NOMO-1 treated with dmso at 0.1 percent for 144 hours (cell line): Measurements from ENCODE around the gene KDM5A.
"Not testable (repeated sequence)": the region's sequence is repeated elsewhere in the genome, so short reads cannot be mapped to it uniquely, and the experiment has no call there.

Experiments used
- DNase-seq: peaks from one replicate; lab custom pipeline; 2025; ENCODE audit not compliant: unreplicated experiment; lab: John Stamatoyannopoulos, UW

Gene KDM5A

GRCh38 chr12:334125-334524 is 55.0 kb downstream of the KDM5A start:
- no peak for DNase-seq

GRCh38 chr12:332581-333205 is 56.4 kb downstream of the KDM5A start:
- DNase-seq: no peak

GRCh38 chr12:331287-331686 is 57.8 kb downstream of the KDM5A start:
- DNase-seq: no peak

- no peak for DNase-seq
These were observed 63.2 kb downstream of the KDM5A start for GRCh38 chr12:325906-326305.

GRCh38 chr12:323507-323906 is 65.6 kb downstream of the KDM5A start:
- no peak for DNase-seq

- DNase-seq: no peak
These were observed 67.4 kb downstream of the KDM5A start for GRCh38 chr12:321606-322326.

GRCh38 chr12:318759-319515 is 70.2 kb downstream of the KDM5A start:
- DNase-seq: no peak

- no peak for DNase-seq
These were observed 80.6 kb downstream of the KDM5A start for GRCh38 chr12:308511-308910.

- DNase-seq: no peak
These were observed 81.7 kb downstream of the KDM5A start for GRCh38 chr12:307406-307805.

GRCh38 chr12:304805-305204 is 84.3 kb downstream of the KDM5A start:
- DNase-seq: no peak

GRCh38 chr12:302766-303165 is 86.4 kb downstream of the KDM5A start:
- DNase-seq: not testable (repeated sequence)

GRCh38 chr12:300166-300565 is 89.0 kb downstream of the KDM5A start:
- DNase-seq: not testable (repeated sequence)

- not testable (repeated sequence) for DNase-seq
These were observed 89.6 kb downstream of the KDM5A start for GRCh38 chr12:299511-299910.

- DNase-seq: not testable (repeated sequence)
These were observed 91.1 kb downstream of the KDM5A start for GRCh38 chr12:298059-298458.

- no peak for DNase-seq
These were observed 94.0 kb downstream of the KDM5A start for GRCh38 chr12:295132-295531.

- DNase-seq: peak; percentile 10
These were observed 95.9 kb downstream of the KDM5A start for GRCh38 chr12:293199-293598.

- DNase-seq: no peak
These were observed 96.9 kb downstream of the KDM5A start for GRCh38 chr12:292186-292585.

- no peak for DNase-seq
These were observed 97.9 kb downstream of the KDM5A start for GRCh38 chr12:291153-291723.

- no peak for DNase-seq
These were observed 100.4 kb downstream of the KDM5A start for GRCh38 chr12:288687-289086.

- no peak for DNase-seq
These were observed 102.4 kb downstream of the KDM5A start for GRCh38 chr12:286531-287300.

GRCh38 chr12:278046-278445 is 111.1 kb downstream of the KDM5A start:
- DNase-seq: no peak
